ENCODE data around the gene EDIL3. TPM values are rescaled to one million over a fixed set of nuclear protein-coding genes. Genes with fewer than 3 reads are reported as not detected.

The EDIL3 gene
- total RNA-seq, 2 donors from 2014 or later = 2.2 to 17.5 TPM

- H3K27me3 Mint-ChIP-seq (ENCODE audit: insufficient read depth) = no peaks in the 10 kb centered on the region
Measured at GRCh38 chr5:83973925-83974815, 410.5 kb downstream of the EDIL3 start.

GRCh38 chr5:83972909-83973308 is 411.8 kb downstream of the EDIL3 start:
- Histone ChIP-seq H3K27ac (ENCODE audit: low read depth, low read length) (no peak overlapping the region), H3K4me3 (ENCODE audit: low read length) (no peak overlapping the region), H3K36me3 (ENCODE audit: control insufficient read depth, insufficient read depth, low read length) (no peaks in the 10 kb centered on the region), H3K27me3 (ENCODE audit: control insufficient read depth, insufficient read depth, low read length, poor library complexity, severe bottlenecking) (no peaks in the 10 kb centered on the region), H3K9me3 (ENCODE audit: control insufficient read depth, low read length) (no peaks in the 10 kb centered on the region), H3K4me1 (ENCODE audit: control insufficient read depth, insufficient read depth, low read length) (no peaks in the 10 kb centered on the region), H3K9ac (ENCODE audit: extremely low read depth, low read length, poor library complexity, severe bottlenecking) (no peak overlapping the region)
- Mint-ChIP-seq H3K27ac (no peak overlapping the region), H3K36me3 (ENCODE audit: low read depth) (no peaks in the 10 kb centered on the region), H3K4me1 (peaks cover 9% of the 10 kb centered on the region), H3K4me3 (no peak overlapping the region), H3K9me3 (no peaks in the 10 kb centered on the region), H3K27me3 (ENCODE audit: insufficient read depth) (no peaks in the 10 kb centered on the region)
- no peak for TF ChIP-seq CTCF (conservative IDR thresholded peaks at IDR 0.05)
- DNase-seq = no peak

More at GRCh38 chr5:83973925-83974815, 410.5 kb downstream of the EDIL3 start:
- Histone ChIP-seq H3K9me3 (ENCODE audit: control insufficient read depth, low read length) (no peaks in the 10 kb centered on the region), H3K36me3 (ENCODE audit: control insufficient read depth, insufficient read depth, low read length) (no peaks in the 10 kb centered on the region), H3K27me3 (ENCODE audit: control insufficient read depth, insufficient read depth, low read length, poor library complexity, severe bottlenecking) (no peaks in the 10 kb centered on the region), H3K4me3 (ENCODE audit: low read length) (no peak overlapping the region), H3K9ac (ENCODE audit: extremely low read depth, low read length, poor library complexity, severe bottlenecking) (no peak overlapping the region), H3K4me1 (ENCODE audit: control insufficient read depth, insufficient read depth, low read length) (no peaks in the 10 kb centered on the region), H3K27ac (ENCODE audit: low read depth, low read length) (peak overlapping the region; percentile 68)
- H3K36me3 Mint-ChIP-seq (ENCODE audit: low read depth) = no peaks in the 10 kb centered on the region
- H3K9me3 Mint-ChIP-seq = no peaks in the 10 kb centered on the region
- H3K27ac Mint-ChIP-seq = peak overlapping the region; percentile 23
- peaks cover 9% of the 10 kb centered on the region for H3K4me1 Mint-ChIP-seq
- peak; percentile 51 for DNase-seq
- H3K4me3 Mint-ChIP-seq = no peak overlapping the region
- 37 to 59% methylated on average over 5 to 7 of the region's 7 CpGs for WGBS, 2 experiments (ENCODE audit: insufficient coverage in 1 of 2, insufficient read length in 1 of 2)
- no peak for TF ChIP-seq CTCF (conservative IDR thresholded peaks at IDR 0.05)

- Mint-ChIP-seq H3K4me1 (peaks cover 9% of the 10 kb centered on the region), H3K4me3 (no peak overlapping the region), H3K27me3 (ENCODE audit: insufficient read depth) (no peaks in the 10 kb centered on the region), H3K27ac (no peak overlapping the region), H3K9me3 (no peaks in the 10 kb centered on the region), H3K36me3 (ENCODE audit: low read depth) (no peaks in the 10 kb centered on the region)
- Histone ChIP-seq H3K4me3 (ENCODE audit: low read length) (no peak overlapping the region), H3K9ac (ENCODE audit: extremely low read depth, low read length, poor library complexity, severe bottlenecking) (no peak overlapping the region), H3K9me3 (ENCODE audit: control insufficient read depth, low read length) (no peaks in the 10 kb centered on the region), H3K4me1 (ENCODE audit: control insufficient read depth, insufficient read depth, low read length) (no peaks in the 10 kb centered on the region), H3K27ac (ENCODE audit: low read depth, low read length) (no peak overlapping the region), H3K36me3 (ENCODE audit: control insufficient read depth, insufficient read depth, low read length) (no peaks in the 10 kb centered on the region), H3K27me3 (ENCODE audit: control insufficient read depth, insufficient read depth, low read length, poor library complexity, severe bottlenecking) (no peaks in the 10 kb centered on the region)
- no peak for DNase-seq
- TF ChIP-seq CTCF (conservative IDR thresholded peaks at IDR 0.05) = no peak
Measured at GRCh38 chr5:83972236-83972635, 412.4 kb downstream of the EDIL3 start.

Data from endodermal cell (in vitro differentiated cells).